ENCODE measurements around the gene GNAO1. TPM values are rescaled to one million over a fixed set of nuclear protein-coding genes. Genes with fewer than 3 reads are reported as not detected.
A peak's percentile ranks its signal among the peaks of the same experiment; 100 is the strongest.

Gene GNAO1
- total and polyA plus RNA-seq, 2 donors (not counting 1 experiment from before 2014, with no cell fraction given) = 0.13 to 5.1 TPM

- no peak overlapping the region for H3K4me3 Mint-ChIP-seq
- Histone ChIP-seq H3K4me2 (replicated peaks; ENCODE audit: low read depth, low read length, poor library complexity, severe bottlenecking) (no peak overlapping the region), H2AFZ (ENCODE audit: insufficient read depth, low read depth, low read length, poor library complexity, severe bottlenecking) (no peak overlapping the region), H3K79me2 (ENCODE audit: control insufficient read depth, insufficient read depth, low read length) (no peaks in the 10 kb centered on the region), H3K27me3 (replicated peaks in 1 of 4; ENCODE audit: control extremely low read depth in 1 of 4, control insufficient read depth in 3 of 4, insufficient read depth in 4 of 4, low read length in 3 of 4) (peaks cover 0 to 2% (median 0%) of the 10 kb centered on the region in 4 experiments), H3K4me1 (ENCODE audit: control insufficient read depth in 2 of 2, insufficient read depth in 2 of 2, low read length in 2 of 2) (peaks cover 28 to 29% of the 10 kb centered on the region in 2 donors), H4K20me1 (ENCODE audit: control insufficient read depth, insufficient read depth, low read length, poor library complexity, severe bottlenecking) (no peaks in the 10 kb centered on the region), H3K9ac (ENCODE audit: low read length) (no peak overlapping the region), H3K36me3 (replicated peaks in 1 of 2; ENCODE audit: control extremely low read depth in 1 of 2, control insufficient read depth in 1 of 2, extremely low read depth in 1 of 2, insufficient read depth in 2 of 2, low read length in 1 of 2) (no peaks in the 10 kb centered on the region), H3K4me3 (ENCODE audit: control extremely low read depth in 1 of 5, extremely low read depth in 1 of 5, insufficient read depth in 1 of 5, low read depth in 2 of 5, low read length in 4 of 5) (no peak overlapping the region), H3K27ac (ENCODE audit: low read length in 2 of 2) (no peak overlapping the region), H3K9me3 (ENCODE audit: control extremely low read depth in 1 of 3, control insufficient read depth in 2 of 3, insufficient read depth in 1 of 3, low read length in 2 of 3) (no peaks in the 10 kb centered on the region)
- H3K27ac Mint-ChIP-seq = no peak overlapping the region
- ChIA-PET POLR2A (no interaction called here), CTCF (no interaction called here)
- intact Hi-C loops (cut with micrococcal nuclease) = no loop called here
- H3K9me3 Mint-ChIP-seq (ENCODE audit: insufficient read depth) = no peaks in the 10 kb centered on the region
- DNase-seq = no peak
- H3K27me3 Mint-ChIP-seq = peaks cover 4% of the 10 kb centered on the region
- peaks cover 27% of the 10 kb centered on the region for H3K4me1 Mint-ChIP-seq
- no peak for TF ChIP-seq EZH2 (IDR thresholded peaks at IDR 0.05; ENCODE audit: borderline replicate concordance, insufficient read depth, low read depth, low read length, poor library complexity, severe bottlenecking)
- no peak for TF ChIP-seq CTCF (IDR thresholded peaks at IDR 0.05)
- ATAC-seq (ENCODE audit: low read depth) = no peak
- WGBS (ENCODE audit: insufficient coverage) = 100% methylated on average over 2 of the region's 2 CpGs
Observed at GRCh38 chr16:56279914-56280313, 88.6 kb downstream of the GNAO1 start.

- H3K79me2 ChIP-seq (ENCODE audit: control insufficient read depth, insufficient read depth, low read length) = no peaks in the 10 kb centered on the region
- no peak overlapping the region for H3K27ac ChIP-seq (ENCODE audit: low read length in 2 of 2)
- ChIA-PET CTCF (interaction anchor here (1.4 kb wide), 1 partner anchor 11 kb away, joined by 3 read pairs; no protein-coding TSS in a partner anchor), POLR2A (no interaction called here)
- WGBS (ENCODE audit: insufficient coverage) = 89% methylated on average over 2 of the region's 2 CpGs
- peaks cover 27% of the 10 kb centered on the region for H3K4me1 Mint-ChIP-seq
- ATAC-seq (ENCODE audit: low read depth) (no peak), DNase-seq (no peak)
- H2AFZ ChIP-seq (ENCODE audit: insufficient read depth, low read depth, low read length, poor library complexity, severe bottlenecking) = peak overlapping the region; percentile 36
- peaks cover 0 to 2% (median 0%) of the 10 kb centered on the region in 4 experiments for H3K27me3 ChIP-seq (replicated peaks in 1 of 4; ENCODE audit: control extremely low read depth in 1 of 4, control insufficient read depth in 3 of 4, insufficient read depth in 4 of 4, low read length in 3 of 4)
- no peak for TF ChIP-seq CTCF (IDR thresholded peaks at IDR 0.05)
- no peak for TF ChIP-seq EZH2 (IDR thresholded peaks at IDR 0.05; ENCODE audit: borderline replicate concordance, insufficient read depth, low read depth, low read length, poor library complexity, severe bottlenecking)
- no peaks in the 10 kb centered on the region for H3K9me3 ChIP-seq (ENCODE audit: control extremely low read depth in 1 of 3, control insufficient read depth in 2 of 3, insufficient read depth in 1 of 3, low read length in 2 of 3)
- H3K36me3 ChIP-seq (replicated peaks in 1 of 2; ENCODE audit: control extremely low read depth in 1 of 2, control insufficient read depth in 1 of 2, extremely low read depth in 1 of 2, insufficient read depth in 2 of 2, low read length in 1 of 2) = no peaks in the 10 kb centered on the region
- peaks cover 28 to 29% of the 10 kb centered on the region in 2 donors for H3K4me1 ChIP-seq (ENCODE audit: control insufficient read depth in 2 of 2, insufficient read depth in 2 of 2, low read length in 2 of 2)
- H3K4me3 Mint-ChIP-seq = no peak overlapping the region
- no peak overlapping the region for H3K9ac ChIP-seq (ENCODE audit: low read length)
- no peaks in the 10 kb centered on the region for H4K20me1 ChIP-seq (ENCODE audit: control insufficient read depth, insufficient read depth, low read length, poor library complexity, severe bottlenecking)
- H3K9me3 Mint-ChIP-seq (ENCODE audit: insufficient read depth) = no peaks in the 10 kb centered on the region
- no peaks in the 10 kb centered on the region for H3K27me3 Mint-ChIP-seq
- no peak overlapping the region for H3K4me2 ChIP-seq (replicated peaks; ENCODE audit: low read depth, low read length, poor library complexity, severe bottlenecking)
- intact Hi-C loops (cut with micrococcal nuclease) = no loop called here
- no peak overlapping the region for H3K4me3 ChIP-seq (ENCODE audit: control extremely low read depth in 1 of 5, extremely low read depth in 1 of 5, insufficient read depth in 1 of 5, low read depth in 2 of 5, low read length in 4 of 5)
- no peak overlapping the region for H3K27ac Mint-ChIP-seq
Observed at GRCh38 chr16:56281249-56281805, 90.0 kb downstream of the GNAO1 start.

All from B cell (primary cell).